Stimulated activated CD8-positive, alpha-beta memory T cell treated with anti-CD3 and anti-CD28 coated beads, Interleukin-4, amount 100 ng/mL, for 48 hours (primary cell): ENCODE results near the gene SLC22A12.
"Not testable (repeated sequence)": the region's sequence is repeated elsewhere in the genome, so short reads cannot be mapped to it uniquely, and the experiment has no call there.

Source experiments
- DNase-seq: peaks from one replicate; pipeline ENCODE4 v3.0.0-alpha.2; 2020

The SLC22A12 gene

DNA sequence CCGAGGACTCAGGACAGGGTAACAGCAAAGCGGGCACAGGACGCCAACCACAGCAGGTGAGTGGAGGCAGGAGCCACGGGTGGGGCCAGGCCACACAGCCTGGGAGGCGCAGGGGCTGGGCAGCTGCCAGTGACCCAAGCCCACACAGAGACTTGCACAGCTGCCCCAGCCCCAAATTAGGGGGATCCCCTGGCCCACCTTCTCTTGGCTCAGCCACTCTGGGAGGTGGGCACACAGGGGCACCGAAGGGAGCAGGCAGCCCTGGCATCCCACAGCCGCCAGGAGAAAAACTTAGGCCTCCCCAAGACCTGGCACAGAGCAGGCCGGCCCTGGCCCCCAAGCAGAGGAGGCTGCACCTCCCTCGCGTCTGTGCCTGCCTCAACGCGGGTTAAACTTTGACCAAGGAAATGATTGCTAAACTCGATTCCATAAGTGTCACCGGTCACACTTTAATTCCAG is at the start of gene SLC22A12:
Gene SLC22A12 (plus strand): TSS at position 458 of the 459 bp plus-strand sequence. CDS start 337 bp downstream, outside the sequence.
- no peak for DNase-seq

DNA sequence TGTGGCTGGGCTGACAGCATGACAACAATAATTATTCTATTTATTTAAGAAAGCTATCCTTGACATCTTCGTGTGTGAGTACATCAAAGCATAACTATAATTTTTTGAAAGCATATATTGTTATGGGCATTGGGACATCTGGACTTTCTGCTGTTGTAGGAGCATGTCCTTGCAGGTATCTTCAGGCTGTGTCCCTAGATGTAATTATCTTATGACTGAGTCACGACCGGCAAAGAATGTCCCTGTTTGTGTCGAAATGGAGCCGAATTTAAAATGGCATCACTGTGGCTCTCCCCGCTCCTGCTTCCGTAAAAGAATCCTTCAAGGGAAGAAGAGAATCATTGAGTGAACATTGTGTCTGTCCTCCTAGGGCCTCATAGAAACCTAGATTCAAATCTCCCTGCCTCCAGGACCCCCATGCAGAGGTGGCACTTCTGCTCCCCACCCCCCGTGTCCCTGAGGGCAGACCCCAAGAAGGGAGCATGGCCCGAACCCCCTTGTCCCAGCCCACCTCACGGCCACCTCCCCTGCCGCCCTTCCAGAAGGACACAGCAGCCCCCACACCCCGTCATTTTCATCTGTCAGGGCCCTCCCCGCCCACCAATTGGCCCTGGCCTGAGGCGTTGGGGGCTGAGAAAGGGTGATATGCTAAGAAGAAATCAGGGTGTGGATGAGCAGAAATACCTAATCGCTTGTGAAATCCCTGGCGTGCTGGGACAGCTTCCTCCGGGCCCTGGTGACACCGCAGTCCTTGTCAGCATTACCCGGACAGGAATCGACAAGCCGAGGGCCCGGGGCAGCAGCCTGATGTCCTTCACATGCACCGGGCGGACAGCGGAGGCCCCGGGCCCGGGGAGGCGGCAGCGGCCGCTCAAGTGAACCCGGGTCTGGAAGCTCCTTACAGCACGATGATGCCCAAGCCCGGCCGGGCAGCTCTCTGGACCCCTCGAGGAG is 48.6 kb upstream of the SLC22A12 start:
- DNase-seq = no peak

DNA sequence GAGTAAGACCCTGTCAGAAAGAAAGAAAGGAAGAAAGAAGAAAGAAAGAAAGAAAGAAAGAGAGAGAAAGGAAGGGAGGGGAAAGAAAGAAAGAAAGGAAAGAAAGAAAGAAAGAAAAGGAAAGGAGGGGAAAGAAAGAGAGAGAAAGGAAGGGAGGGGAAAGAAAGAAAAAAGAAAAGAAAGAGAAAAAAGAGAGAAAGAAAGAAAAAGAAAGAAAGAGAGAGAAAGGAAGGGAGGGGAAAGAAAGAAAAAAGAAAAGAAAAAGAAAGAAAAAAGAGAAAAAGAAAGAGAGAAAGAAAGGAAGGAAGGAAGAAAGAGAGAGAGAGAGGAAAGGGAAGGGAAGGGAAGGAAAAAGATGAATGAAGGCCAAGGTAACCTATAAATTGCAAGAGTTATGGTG is 47.2 kb upstream of the SLC22A12 start:
- DNase-seq = no peak

- DNase-seq = no peak
Measured at GRCh38 chr11:64544616-64545296, 46.3 kb upstream of the SLC22A12 start.

DNA sequence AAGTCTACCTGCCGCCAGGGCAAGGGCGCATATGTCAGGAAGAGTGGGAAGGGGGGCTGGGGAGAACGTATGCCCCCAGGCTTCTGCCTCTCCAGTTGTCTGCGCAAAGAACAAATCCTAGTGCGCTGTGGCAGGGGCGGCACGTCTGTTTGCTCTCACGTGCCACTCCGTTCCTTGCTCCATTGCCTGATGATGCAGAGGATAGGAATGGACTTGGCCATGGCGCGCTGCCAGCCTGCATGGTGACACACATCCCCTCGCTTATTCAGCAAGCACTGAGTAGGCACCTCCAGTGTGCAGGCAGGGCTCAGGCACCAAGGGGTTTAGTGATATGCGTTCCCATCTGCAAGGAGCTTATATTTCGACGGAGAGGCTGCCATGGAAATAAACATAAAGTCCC is 45.4 kb upstream of the SLC22A12 start:
- no peak for DNase-seq

GRCh38 chr11:64546176-64546575 is 44.8 kb upstream of the SLC22A12 start:
- no peak for DNase-seq

GRCh38 chr11:64546600-64546999 is 44.4 kb upstream of the SLC22A12 start:
- no peak for DNase-seq

GRCh38 chr11:64549969-64550368 is 41.1 kb upstream of the SLC22A12 start:
- DNase-seq = no peak

DNA sequence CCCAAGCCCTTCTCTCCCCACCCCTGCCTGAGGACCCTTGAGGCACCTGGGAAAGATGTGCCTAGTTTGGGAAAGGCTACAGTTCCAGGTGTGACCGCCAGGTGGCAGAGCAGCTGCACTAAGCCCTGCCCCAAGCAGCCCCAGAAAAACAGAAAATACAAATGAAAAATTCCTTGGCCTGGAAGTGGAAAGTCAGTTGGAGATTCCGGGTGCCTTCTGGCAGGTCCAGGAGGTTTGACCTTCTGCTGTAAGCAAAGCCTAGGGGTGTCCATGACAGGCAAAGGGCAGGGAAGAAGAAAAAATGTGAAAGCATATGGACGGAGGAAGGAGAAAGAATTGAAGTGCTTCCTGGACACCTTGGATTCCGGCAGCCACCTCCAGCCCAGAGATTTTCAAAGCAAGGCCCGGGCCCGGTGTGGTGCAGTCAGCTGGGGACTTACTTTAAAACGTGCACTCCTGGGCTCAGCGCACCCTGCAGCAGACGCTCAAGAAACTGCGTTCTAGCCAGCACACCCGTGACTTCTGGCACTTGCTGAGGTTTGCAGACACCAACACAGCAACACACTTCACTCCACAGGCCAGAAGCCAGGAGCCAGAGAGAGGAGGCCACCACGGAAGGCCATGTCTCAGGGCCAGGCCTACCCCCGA is 37.3 kb upstream of the SLC22A12 start:
- DNase-seq = peak; percentile 78

DNA sequence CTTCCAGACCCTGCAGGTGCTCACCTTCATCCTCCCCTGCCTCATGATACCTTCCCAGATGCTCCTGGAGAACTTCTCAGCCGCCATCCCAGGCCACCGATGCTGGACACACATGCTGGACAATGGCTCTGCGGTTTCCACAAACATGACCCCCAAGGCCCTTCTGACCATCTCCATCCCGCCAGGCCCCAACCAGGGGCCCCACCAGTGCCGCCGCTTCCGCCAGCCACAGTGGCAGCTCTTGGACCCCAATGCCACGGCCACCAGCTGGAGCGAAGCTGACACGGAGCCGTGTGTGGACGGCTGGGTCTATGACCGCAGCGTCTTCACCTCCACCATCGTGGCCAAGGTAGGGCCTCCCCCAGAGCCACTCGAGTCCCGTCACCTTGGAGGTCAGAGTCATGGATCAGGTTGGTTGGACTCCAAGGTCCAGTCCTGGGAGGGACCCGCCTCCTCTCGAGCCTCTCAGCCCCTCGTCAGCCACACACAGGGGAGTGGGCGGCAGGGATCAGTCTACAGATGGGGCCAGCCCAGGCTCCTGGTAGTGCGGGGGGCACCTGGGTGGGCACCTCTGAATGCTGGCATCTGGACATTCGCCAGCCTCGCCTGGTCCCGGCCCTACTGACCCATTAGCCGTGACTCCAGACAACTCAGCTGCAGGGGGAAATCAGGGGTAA is 34.8 kb upstream of the SLC22A12 start:
- no peak for DNase-seq

- no peak for DNase-seq
Measured at GRCh38 chr11:64556721-64557250, 34.2 kb upstream of the SLC22A12 start.

DNA sequence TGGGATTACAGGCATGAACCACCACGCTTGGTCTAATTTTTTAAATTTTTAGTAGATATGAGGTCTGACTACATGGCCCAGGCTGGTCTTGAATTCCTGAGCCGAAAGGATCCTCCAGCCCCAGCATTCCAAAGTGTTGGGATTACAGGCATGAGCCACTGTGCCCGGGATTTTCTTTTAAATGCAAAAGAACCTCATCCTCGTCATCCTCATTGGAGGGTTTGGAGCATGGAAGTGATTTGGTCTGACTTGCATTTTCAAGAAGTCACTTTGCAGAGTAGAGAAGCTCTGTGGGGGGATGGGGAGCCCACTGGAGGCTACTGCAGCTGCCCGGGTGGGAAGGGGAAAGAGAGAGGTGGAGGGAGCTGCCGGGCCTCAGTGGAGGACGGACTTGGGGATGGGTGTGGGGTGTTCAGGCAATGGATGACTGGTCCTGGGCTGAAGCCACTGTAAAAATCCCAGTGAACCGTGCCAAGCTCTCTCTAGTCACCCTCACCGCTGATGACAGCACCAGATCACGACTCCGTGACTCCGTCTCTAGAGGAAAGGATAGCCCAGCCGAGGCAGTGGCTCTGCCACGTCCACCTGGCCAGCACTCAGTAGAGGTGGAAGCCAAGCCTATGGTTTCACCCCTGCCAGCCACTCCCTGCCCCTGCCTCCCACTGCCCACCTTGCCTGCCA is 32.8 kb upstream of the SLC22A12 start:
- no peak for DNase-seq

GRCh38 chr11:64558869-64559268 is 32.2 kb upstream of the SLC22A12 start:
- DNase-seq = no peak

GRCh38 chr11:64559351-64560138 is 31.5 kb upstream of the SLC22A12 start:
- DNase-seq = no peak

DNA sequence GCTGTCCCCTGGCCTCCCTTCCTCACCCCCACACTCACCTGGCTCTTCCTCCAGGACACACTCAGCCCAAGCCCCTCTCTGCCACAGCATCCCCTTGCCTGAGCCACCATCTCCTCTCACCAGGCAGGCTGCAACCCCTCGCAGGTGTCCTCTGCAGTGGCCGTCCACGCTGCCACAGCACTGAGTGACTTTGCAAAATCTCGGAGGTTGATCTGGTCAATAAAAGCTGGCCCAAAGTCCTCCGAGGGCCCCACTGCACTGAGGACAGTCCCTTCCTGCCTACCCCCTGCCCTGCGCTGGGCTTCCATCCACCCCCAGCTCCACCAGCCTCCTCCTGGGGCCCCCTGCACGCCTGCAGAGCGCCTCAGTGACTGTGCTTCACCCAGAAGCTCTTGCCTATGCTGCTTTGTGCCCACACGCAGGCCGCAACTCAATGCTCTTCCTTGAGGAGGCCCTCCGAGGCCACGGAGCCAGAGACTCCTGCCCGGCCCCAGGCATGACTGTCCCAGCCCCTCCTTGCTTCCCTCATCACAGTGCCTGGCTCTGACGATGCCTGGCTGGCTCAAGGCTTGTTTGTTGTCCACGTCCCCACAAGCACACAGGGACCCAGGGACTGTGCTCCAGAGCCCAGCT is 30.8 kb upstream of the SLC22A12 start:
- DNase-seq = no peak

DNA sequence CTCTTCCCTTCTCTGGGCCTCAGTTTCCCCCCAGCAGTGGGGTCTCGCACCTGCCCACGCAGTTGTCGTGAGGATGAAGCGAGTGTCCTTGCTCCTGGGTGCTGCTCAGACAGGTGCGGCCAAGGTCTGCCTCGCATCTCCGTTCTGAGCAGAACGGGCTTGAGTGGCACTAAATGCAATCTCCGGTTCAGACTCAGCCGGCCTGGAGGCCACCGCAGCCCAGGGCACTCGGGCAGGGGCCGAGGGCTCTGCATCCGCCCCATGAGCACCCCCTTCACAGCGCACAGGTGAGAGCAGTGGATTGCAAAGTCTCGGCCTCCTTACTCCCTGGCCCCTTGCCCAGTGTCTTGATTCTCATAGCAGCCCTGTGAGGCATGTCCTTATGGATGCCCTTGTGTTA is 30.1 kb upstream of the SLC22A12 start:
- DNase-seq = no peak

DNA sequence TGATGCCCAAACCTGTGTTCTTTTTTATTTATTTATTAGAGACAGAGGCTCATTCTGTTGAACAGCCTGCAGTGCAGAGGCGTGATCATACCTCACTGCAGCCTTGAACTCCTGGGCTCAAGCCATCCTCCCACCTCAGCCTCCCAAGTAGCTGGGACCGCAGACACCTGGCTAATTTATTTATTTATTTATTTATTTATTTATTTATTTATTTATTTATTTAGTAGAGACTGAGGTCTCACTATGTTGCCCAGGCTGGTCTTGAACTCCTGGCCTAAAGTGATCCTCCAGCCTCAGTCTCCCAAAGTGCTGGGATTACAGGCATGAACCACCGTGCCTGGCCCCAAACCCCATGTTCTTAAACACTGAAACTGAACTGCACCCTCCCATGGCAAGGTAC is 29.6 kb upstream of the SLC22A12 start:
- not testable (repeated sequence) for DNase-seq

- no peak for DNase-seq
Measured at GRCh38 chr11:64561984-64562722, 28.9 kb upstream of the SLC22A12 start.

DNA sequence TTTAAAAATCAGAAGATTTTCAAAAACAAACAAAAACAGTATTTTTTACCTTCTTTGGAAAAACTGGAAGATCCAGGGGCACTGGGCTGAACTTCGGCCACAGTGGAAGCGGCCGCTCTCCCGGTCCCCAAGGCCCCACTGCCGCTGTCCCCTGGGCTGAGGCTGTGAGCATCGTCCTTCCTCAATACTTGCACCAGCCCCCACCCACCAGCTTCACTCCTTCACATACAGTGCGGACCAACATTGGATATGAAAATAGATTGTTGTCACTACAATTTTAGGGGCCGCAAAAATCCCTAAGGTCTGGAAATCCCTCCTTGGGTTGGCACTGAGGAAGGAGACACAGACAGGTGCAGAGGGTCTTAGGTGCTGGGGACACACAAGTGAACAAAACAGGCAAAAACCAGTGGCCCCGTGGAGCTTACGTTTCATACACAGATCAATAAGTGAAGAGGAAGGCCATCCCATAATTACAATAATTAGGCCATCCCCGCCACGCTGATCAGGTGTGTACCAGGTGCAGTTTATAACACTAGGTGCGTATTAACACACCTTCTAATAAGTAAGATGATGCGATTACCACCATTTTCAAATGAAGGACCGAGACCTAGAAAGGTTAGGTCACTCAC is 28.2 kb upstream of the SLC22A12 start:
- DNase-seq = no peak
